ENCODE data around the gene UGT1A7. TPM values are rescaled to one million over a fixed set of nuclear protein-coding genes. Genes with fewer than 3 reads are reported as not detected.
A peak's percentile ranks its signal among the peaks of the same experiment; 100 is the strongest.

Gene UGT1A7
- total and polyA plus RNA-seq, 12 donors = 0.11 to 10.1 (median 0.74) TPM; not detected in 3

- Histone ChIP-seq H3K27me3 (no peaks in the 10 kb centered on the region), H3K4me3 (no peak overlapping the region), H3K9me3 (replicated peaks in 1 of 3) (no peaks in the 10 kb centered on the region), H3K36me3 (replicated peaks in 1 of 2) (no peaks in the 10 kb centered on the region), H3K27ac (no peak overlapping the region), H3K4me1 (replicated peaks in 1 of 2) (no peaks in the 10 kb centered on the region)
- intact Hi-C loops (cut with DNase I) = no loop called here
- TF ChIP-seq CTCF (IDR thresholded peaks at IDR 0.05) (no peak), POLR2A (IDR thresholded peaks at IDR 0.05) (no peak)
- WGBS, 4 donors = 66 to 100% (median 77%) methylated on average over 2 to 3 of the region's 3 CpGs
- peak in 1 of 7 donors; percentile 3 for DNase-seq
These were observed 131.7 kb downstream of the UGT1A7 start for GRCh38 chr2:233813236-233814055.

GRCh38 chr2:233814056-233814835 lies 132.5 kb downstream of the UGT1A7 start:
- H3K27me3 ChIP-seq = no peaks in the 10 kb centered on the region
- no peaks in the 10 kb centered on the region for H3K9me3 ChIP-seq (replicated peaks in 1 of 3)
- H3K4me3 ChIP-seq = no peak overlapping the region
- WGBS, 4 donors = 65 to 95% (median 69%) methylated on average over 2 of the region's 2 CpGs
- H3K27ac ChIP-seq = no peak overlapping the region
- no peak for TF ChIP-seq POLR2A (IDR thresholded peaks at IDR 0.05)
- no peak for TF ChIP-seq CTCF (IDR thresholded peaks at IDR 0.05)
- no peaks in the 10 kb centered on the region for H3K4me1 ChIP-seq (replicated peaks in 1 of 2)
- peak in 1 of 7 donors; percentile 4 for DNase-seq
- H3K36me3 ChIP-seq (replicated peaks in 1 of 2) = no peaks in the 10 kb centered on the region
- intact Hi-C loops (cut with DNase I) = no loop called here

DNA sequence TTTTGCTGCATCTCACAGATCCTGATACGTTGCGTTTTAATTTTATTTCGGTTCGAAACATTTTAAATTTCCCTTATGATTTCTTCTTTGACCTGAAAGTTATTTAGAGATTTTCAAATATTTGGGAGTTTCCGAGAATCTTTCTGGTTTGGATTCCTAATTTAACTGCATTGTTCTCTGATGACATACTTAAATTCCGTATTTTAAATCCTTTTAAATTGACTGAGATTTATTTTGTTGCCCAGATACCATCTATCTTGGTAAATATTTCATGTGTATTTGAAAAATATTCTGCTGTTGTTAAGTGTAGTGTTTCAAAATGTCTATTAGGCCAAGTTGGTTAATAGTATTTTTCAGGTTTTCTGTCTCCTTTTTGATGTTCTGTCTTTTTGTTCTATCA lies 134.2 kb downstream of the UGT1A7 start:
- H3K4me3 ChIP-seq = no peak overlapping the region
- H3K4me1 ChIP-seq (replicated peaks in 1 of 2) = no peaks in the 10 kb centered on the region
- H3K27ac ChIP-seq = no peak overlapping the region
- no peaks in the 10 kb centered on the region for H3K36me3 ChIP-seq (replicated peaks in 1 of 2)
- no peak for TF ChIP-seq CTCF (IDR thresholded peaks at IDR 0.05)
- no peak for TF ChIP-seq POLR2A (IDR thresholded peaks at IDR 0.05)
- DNase-seq = no peak
- no peaks in the 10 kb centered on the region for H3K27me3 ChIP-seq
- WGBS, 4 donors = 72 to 90% (median 83%) methylated on average over 6 of the region's 6 CpGs
- H3K9me3 ChIP-seq (replicated peaks in 1 of 3) = no peaks in the 10 kb centered on the region
- intact Hi-C loops (cut with DNase I) = no loop called here

- Histone ChIP-seq H3K4me3 (no peak overlapping the region), H3K36me3 (replicated peaks in 1 of 2) (no peaks in the 10 kb centered on the region), H3K9me3 (replicated peaks in 1 of 3) (no peaks in the 10 kb centered on the region), H3K27me3 (no peaks in the 10 kb centered on the region), H3K4me1 (replicated peaks in 1 of 2) (no peaks in the 10 kb centered on the region), H3K27ac (no peak overlapping the region)
- intact Hi-C loops (cut with DNase I) = no loop called here
- no peak for TF ChIP-seq POLR2A (IDR thresholded peaks at IDR 0.05)
- TF ChIP-seq CTCF (IDR thresholded peaks at IDR 0.05) = no peak
- DNase-seq = peak in 1 of 7 donors; percentile 0
- WGBS, 4 donors = 34 to 57% (median 54%) methylated on average over 2 of the region's 2 CpGs
These were observed 134.6 kb downstream of the UGT1A7 start for GRCh38 chr2:233816334-233816733.

Data from adrenal gland (tissue), 12 donors.